ENCODE data around the gene CCNJ.

CCNJ gene

GRCh38 chr10:96023168-96023567, 20.2 kb upstream of the CCNJ start:
- TF ChIP-seq CTCF (IDR thresholded peaks at IDR 0.05) = no peak

GRCh38 chr10:96025566-96025965, 17.8 kb upstream of the CCNJ start:
- no peak for TF ChIP-seq CTCF (IDR thresholded peaks at IDR 0.05)

GRCh38 chr10:96034625-96035024, 8.8 kb upstream of the CCNJ start:
- TF ChIP-seq CTCF (IDR thresholded peaks at IDR 0.05) = no peak

- TF ChIP-seq CTCF (IDR thresholded peaks at IDR 0.05) = no peak
These were observed 4.7 kb upstream of the CCNJ start for GRCh38 chr10:96038476-96039387.

- no peak for TF ChIP-seq CTCF (IDR thresholded peaks at IDR 0.05)
These were observed 2.2 kb upstream of the CCNJ start for GRCh38 chr10:96041146-96041545.

- TF ChIP-seq CTCF (IDR thresholded peaks at IDR 0.05) = no peak
These were observed 721 bp downstream of the CCNJ start for GRCh38 chr10:96043893-96044715.

GRCh38 chr10:96044736-96045135, 1.4 kb downstream of the CCNJ start:
- TF ChIP-seq CTCF (IDR thresholded peaks at IDR 0.05) = no peak

Measured in LNCAP (cell line).